Measurements from ENCODE around the gene AP2A2. TPM values are rescaled to one million over a fixed set of nuclear protein-coding genes. Genes with fewer than 3 reads are reported as not detected.

AP2A2 gene
- total and polyA plus RNA-seq, 2 donors: 14.6 to 57.2 TPM

- Histone ChIP-seq H3K27me3 (ENCODE audit: control insufficient read depth in 2 of 2, insufficient read depth in 1 of 2, low read length in 1 of 2) (peaks cover 0 to 21% of the 10 kb centered on the region in 2 donors), H3K27ac (ENCODE audit: low read depth in 1 of 2, low read length in 1 of 2) (no peak overlapping the region), H3K4me1 (ENCODE audit: control insufficient read depth in 2 of 2, insufficient read depth in 2 of 2, low read length in 2 of 2) (no peaks in the 10 kb centered on the region), H3K9me3 (ENCODE audit: control insufficient read depth in 2 of 2, insufficient read depth in 1 of 2, low read length in 1 of 2) (no peaks in the 10 kb centered on the region), H3K36me3 (ENCODE audit: control insufficient read depth in 2 of 2, insufficient read depth in 2 of 2, low read length in 1 of 2) (no peaks in the 10 kb centered on the region), H3K4me3 (ENCODE audit: low read length in 2 of 2) (no peak overlapping the region)
- DNase-seq (ENCODE audit: low read depth in 6 of 9, low spot score in 9 of 9): no peak
- 83% methylated on average over 25 of the region's 25 CpGs for WGBS
Measured at GRCh38 chr11:1053121-1053901, 127.6 kb downstream of the AP2A2 start.

DNA sequence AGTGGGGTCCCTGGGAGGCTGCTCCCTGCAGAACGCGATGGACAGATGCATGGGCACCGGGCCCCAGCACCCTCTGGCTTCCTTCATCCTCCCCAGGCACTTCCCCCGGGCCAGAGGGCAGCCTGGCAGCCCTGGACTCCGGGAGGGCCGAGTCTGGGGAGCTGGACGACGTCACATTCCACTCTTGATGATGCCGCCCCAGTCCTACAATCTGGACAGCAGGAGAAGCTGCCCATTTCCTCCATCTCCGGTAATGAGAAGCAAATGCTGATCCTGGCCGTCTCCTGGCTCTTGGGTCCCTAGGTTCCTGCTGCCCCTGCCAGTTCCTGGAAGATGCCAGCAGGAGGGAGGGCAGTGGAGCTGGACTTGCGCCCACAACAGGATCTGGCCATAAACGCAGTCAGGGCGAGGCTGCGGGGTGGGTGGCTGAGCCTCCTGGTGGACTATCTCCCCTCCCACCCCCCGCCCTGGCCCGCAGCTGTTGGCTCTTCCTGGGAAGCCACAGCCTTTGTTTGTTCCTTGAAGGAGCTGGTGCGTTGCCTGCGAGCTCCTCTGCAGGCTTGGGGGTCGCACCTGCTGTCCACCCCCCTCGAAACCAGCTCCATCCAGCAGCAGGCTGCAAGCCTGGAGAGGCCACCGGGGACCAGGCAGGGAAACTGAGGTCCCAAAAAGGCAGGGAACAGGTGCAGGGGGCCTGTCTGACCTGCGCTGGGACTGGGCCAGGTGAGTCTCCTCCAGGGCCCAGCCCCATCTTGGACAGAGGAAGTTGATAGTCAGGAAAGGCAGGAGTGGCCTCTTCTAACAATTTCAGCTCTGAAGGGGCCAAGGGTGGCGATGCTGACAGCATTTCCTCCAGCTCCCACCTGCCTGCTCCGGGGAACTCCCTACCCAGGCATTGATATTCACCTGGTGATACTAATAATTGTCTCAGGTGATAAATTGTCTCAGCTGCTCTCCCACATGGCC is 128.8 kb downstream of the AP2A2 start:
- WGBS: 87% methylated on average over 25 of the region's 25 CpGs
- no peaks in the 10 kb centered on the region for H3K9me3 ChIP-seq (ENCODE audit: control insufficient read depth in 2 of 2, insufficient read depth in 1 of 2, low read length in 1 of 2)
- no peaks in the 10 kb centered on the region for H3K36me3 ChIP-seq (ENCODE audit: control insufficient read depth in 2 of 2, insufficient read depth in 2 of 2, low read length in 1 of 2)
- DNase-seq (ENCODE audit: low read depth in 6 of 9, low spot score in 9 of 9): no peak
- H3K4me1 ChIP-seq (ENCODE audit: control insufficient read depth in 2 of 2, insufficient read depth in 2 of 2, low read length in 2 of 2): no peaks in the 10 kb centered on the region
- no peak overlapping the region for H3K27ac ChIP-seq (ENCODE audit: low read depth in 1 of 2, low read length in 1 of 2)
- no peak overlapping the region for H3K4me3 ChIP-seq (ENCODE audit: low read length in 2 of 2)
- peaks cover 0 to 14% of the 10 kb centered on the region in 2 donors for H3K27me3 ChIP-seq (ENCODE audit: control insufficient read depth in 2 of 2, insufficient read depth in 1 of 2, low read length in 1 of 2)

GRCh38 chr11:1055109-1055703 is 129.5 kb downstream of the AP2A2 start:
- no peak for DNase-seq (ENCODE audit: low read depth in 6 of 9, low spot score in 9 of 9)
- H3K27me3 ChIP-seq (ENCODE audit: control insufficient read depth in 2 of 2, insufficient read depth in 1 of 2, low read length in 1 of 2): peaks cover 0 to 12% of the 10 kb centered on the region in 2 donors

GRCh38 chr11:1055990-1056771 is 130.5 kb downstream of the AP2A2 start:
- DNase-seq (ENCODE audit: low read depth in 6 of 9, low spot score in 9 of 9): no peak
- H3K4me1 ChIP-seq (ENCODE audit: control insufficient read depth in 2 of 2, insufficient read depth in 2 of 2, low read length in 2 of 2): no peaks in the 10 kb centered on the region
- no peak overlapping the region for H3K27ac ChIP-seq (ENCODE audit: low read depth in 1 of 2, low read length in 1 of 2)
- no peak overlapping the region for H3K4me3 ChIP-seq (ENCODE audit: low read length in 2 of 2)
- 92% methylated on average over 46 of the region's 46 CpGs for WGBS
- H3K9me3 ChIP-seq (ENCODE audit: control insufficient read depth in 2 of 2, insufficient read depth in 1 of 2, low read length in 1 of 2): peaks cover 0 to 4% of the 10 kb centered on the region in 2 donors
- H3K27me3 ChIP-seq (ENCODE audit: control insufficient read depth in 2 of 2, insufficient read depth in 1 of 2, low read length in 1 of 2): peaks cover 0 to 12% of the 10 kb centered on the region in 2 donors
- H3K36me3 ChIP-seq (ENCODE audit: control insufficient read depth in 2 of 2, insufficient read depth in 2 of 2, low read length in 1 of 2): no peaks in the 10 kb centered on the region

More at GRCh38 chr11:1055109-1055703, 129.5 kb downstream of the AP2A2 start:
- 95% methylated on average over 17 of the region's 17 CpGs for WGBS
- H3K27ac ChIP-seq (ENCODE audit: low read depth in 1 of 2, low read length in 1 of 2): no peak overlapping the region
- no peaks in the 10 kb centered on the region for H3K36me3 ChIP-seq (ENCODE audit: control insufficient read depth in 2 of 2, insufficient read depth in 2 of 2, low read length in 1 of 2)
- H3K4me1 ChIP-seq (ENCODE audit: control insufficient read depth in 2 of 2, insufficient read depth in 2 of 2, low read length in 2 of 2): no peaks in the 10 kb centered on the region
- H3K4me3 ChIP-seq (ENCODE audit: low read length in 2 of 2): no peak overlapping the region
- no peaks in the 10 kb centered on the region for H3K9me3 ChIP-seq (ENCODE audit: control insufficient read depth in 2 of 2, insufficient read depth in 1 of 2, low read length in 1 of 2)

GRCh38 chr11:1057806-1058205 is 132.1 kb downstream of the AP2A2 start:
- peaks cover 0 to 9% of the 10 kb centered on the region in 2 donors for H3K27me3 ChIP-seq (ENCODE audit: control insufficient read depth in 2 of 2, insufficient read depth in 1 of 2, low read length in 1 of 2)
- no peaks in the 10 kb centered on the region for H3K4me1 ChIP-seq (ENCODE audit: control insufficient read depth in 2 of 2, insufficient read depth in 2 of 2, low read length in 2 of 2)
- no peak for DNase-seq (ENCODE audit: low read depth in 6 of 9, low spot score in 9 of 9)
- H3K27ac ChIP-seq (ENCODE audit: low read depth in 1 of 2, low read length in 1 of 2): no peak overlapping the region
- H3K36me3 ChIP-seq (ENCODE audit: control insufficient read depth in 2 of 2, insufficient read depth in 2 of 2, low read length in 1 of 2): no peaks in the 10 kb centered on the region
- no peak overlapping the region for H3K4me3 ChIP-seq (ENCODE audit: low read length in 2 of 2)
- H3K9me3 ChIP-seq (ENCODE audit: control insufficient read depth in 2 of 2, insufficient read depth in 1 of 2, low read length in 1 of 2): peaks cover 0 to 5% of the 10 kb centered on the region in 2 donors
- WGBS: 94% methylated on average over 16 of the region's 16 CpGs

GRCh38 chr11:1059759-1060158 is 134.1 kb downstream of the AP2A2 start:
- H3K9me3 ChIP-seq (ENCODE audit: control insufficient read depth in 2 of 2, insufficient read depth in 1 of 2, low read length in 1 of 2): peaks cover 0 to 5% of the 10 kb centered on the region in 2 donors
- H3K27me3 ChIP-seq (ENCODE audit: control insufficient read depth in 2 of 2, insufficient read depth in 1 of 2, low read length in 1 of 2): peaks cover 0 to 3% of the 10 kb centered on the region in 2 donors
- H3K36me3 ChIP-seq (ENCODE audit: control insufficient read depth in 2 of 2, insufficient read depth in 2 of 2, low read length in 1 of 2): no peaks in the 10 kb centered on the region
- no peak overlapping the region for H3K27ac ChIP-seq (ENCODE audit: low read depth in 1 of 2, low read length in 1 of 2)
- WGBS: 79% methylated on average over 15 of the region's 15 CpGs
- DNase-seq (ENCODE audit: low read depth in 6 of 9, low spot score in 9 of 9): no peak
- no peaks in the 10 kb centered on the region for H3K4me1 ChIP-seq (ENCODE audit: control insufficient read depth in 2 of 2, insufficient read depth in 2 of 2, low read length in 2 of 2)
- no peak overlapping the region for H3K4me3 ChIP-seq (ENCODE audit: low read length in 2 of 2)

DNA sequence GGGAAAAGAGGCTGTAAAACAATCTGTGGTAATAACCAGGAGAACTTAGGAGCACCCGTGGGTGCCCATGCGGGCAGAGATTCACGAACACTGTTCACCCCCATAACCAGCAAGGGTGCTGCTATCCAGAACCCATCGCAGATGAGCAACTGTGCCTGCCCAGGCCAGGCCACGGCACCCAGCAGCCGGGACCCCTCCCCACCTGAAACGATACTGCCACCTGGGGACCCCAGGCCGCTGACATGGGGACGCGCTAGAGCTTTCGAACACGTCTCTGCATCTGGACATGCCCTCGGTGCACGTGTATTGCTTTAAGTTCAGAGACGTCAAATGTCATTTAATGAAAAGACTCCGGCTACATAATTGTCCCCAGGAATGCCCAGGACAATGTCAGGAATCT is 134.7 kb downstream of the AP2A2 start:
- H3K9me3 ChIP-seq (ENCODE audit: control insufficient read depth in 2 of 2, insufficient read depth in 1 of 2, low read length in 1 of 2): peaks cover 0 to 5% of the 10 kb centered on the region in 2 donors
- H3K4me1 ChIP-seq (ENCODE audit: control insufficient read depth in 2 of 2, insufficient read depth in 2 of 2, low read length in 2 of 2): no peaks in the 10 kb centered on the region
- no peak overlapping the region for H3K27ac ChIP-seq (ENCODE audit: low read depth in 1 of 2, low read length in 1 of 2)
- no peak overlapping the region for H3K4me3 ChIP-seq (ENCODE audit: low read length in 2 of 2)
- H3K36me3 ChIP-seq (ENCODE audit: control insufficient read depth in 2 of 2, insufficient read depth in 2 of 2, low read length in 1 of 2): no peaks in the 10 kb centered on the region
- 95% methylated on average over 16 of the region's 16 CpGs for WGBS
- DNase-seq (ENCODE audit: low read depth in 6 of 9, low spot score in 9 of 9): no peak
- H3K27me3 ChIP-seq (ENCODE audit: control insufficient read depth in 2 of 2, insufficient read depth in 1 of 2, low read length in 1 of 2): peaks cover 0 to 3% of the 10 kb centered on the region in 2 donors

DNA sequence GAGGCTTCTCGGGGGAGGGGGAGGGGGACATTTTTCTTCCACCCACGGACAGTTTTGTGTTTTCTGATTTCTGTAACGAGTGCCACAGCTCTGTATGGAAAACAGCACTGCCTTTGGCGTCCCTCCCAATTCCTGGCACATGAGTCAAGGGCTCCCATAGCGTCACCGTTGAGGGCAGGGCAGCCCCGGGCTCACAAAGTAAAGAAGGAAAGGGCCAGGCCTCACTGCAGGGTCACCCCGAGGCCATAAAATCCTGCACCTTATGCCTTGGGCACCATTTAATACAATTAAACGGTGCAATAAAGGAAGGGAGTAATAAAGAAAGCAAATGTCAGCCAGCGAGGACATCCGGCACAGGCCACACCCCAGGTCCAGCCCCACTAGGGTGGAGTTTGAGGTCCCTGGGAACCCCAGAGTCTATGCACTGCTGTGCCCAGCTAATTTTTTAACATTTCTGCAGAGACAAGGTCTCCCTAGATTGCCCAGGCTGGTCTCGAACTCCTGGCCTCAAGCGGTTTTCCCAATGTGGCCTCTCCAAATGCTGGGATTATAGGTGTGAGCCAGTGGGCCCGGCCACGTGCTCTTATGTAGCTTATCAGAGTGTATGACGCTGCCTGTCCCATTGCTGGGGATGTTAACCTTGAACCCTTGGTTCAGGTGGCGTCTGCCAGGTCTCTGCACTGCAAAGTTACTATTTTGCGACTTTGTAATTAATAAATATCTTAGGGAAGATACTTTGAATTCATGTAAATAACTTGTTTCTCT is 135.4 kb downstream of the AP2A2 start:
- Histone ChIP-seq H3K9me3 (ENCODE audit: control insufficient read depth in 2 of 2, insufficient read depth in 1 of 2, low read length in 1 of 2) (peaks cover 2 to 5% of the 10 kb centered on the region in 2 donors), H3K4me1 (ENCODE audit: control insufficient read depth in 2 of 2, insufficient read depth in 2 of 2, low read length in 2 of 2) (no peaks in the 10 kb centered on the region), H3K4me3 (ENCODE audit: low read length in 2 of 2) (no peak overlapping the region), H3K36me3 (ENCODE audit: control insufficient read depth in 2 of 2, insufficient read depth in 2 of 2, low read length in 1 of 2) (no peaks in the 10 kb centered on the region), H3K27ac (ENCODE audit: low read depth in 1 of 2, low read length in 1 of 2) (no peak overlapping the region), H3K27me3 (ENCODE audit: control insufficient read depth in 2 of 2, insufficient read depth in 1 of 2, low read length in 1 of 2) (peaks cover 0 to 3% of the 10 kb centered on the region in 2 donors)
- DNase-seq (ENCODE audit: low read depth in 6 of 9, low spot score in 9 of 9): no peak
- WGBS: 92% methylated on average over 18 of the region's 18 CpGs

Measured in thymus (tissue), 11 donors.